Ishikawa (cell line): ENCODE data around the gene NAA20.

Source experiments
- CEBPB ChIP-seq: IDR thresholded peaks from 2 replicates; pipeline ENCODE4 v1.6.1; 2012
- CREB1 ChIP-seq: IDR thresholded peaks from 2 replicates; pipeline ENCODE4 v1.6.1; 2012; ENCODE audit warnings: low read depth
- EGR1 ChIP-seq: IDR thresholded peaks from 2 replicates; pipeline ENCODE4 v1.6.1; 2012
- EP300 ChIP-seq: IDR thresholded peaks from 2 replicates; pipeline ENCODE4 v1.6.1; 2012; ENCODE audit warnings: borderline replicate concordance
- FOXM1 ChIP-seq: IDR thresholded peaks from 2 replicates; pipeline ENCODE4 v1.6.1; 2012; ENCODE audit warnings: low read depth, borderline replicate concordance
- MAX ChIP-seq: IDR thresholded peaks from 2 replicates; pipeline ENCODE4 v1.6.1; 2012
- NFIC ChIP-seq: IDR thresholded peaks from 2 replicates; pipeline ENCODE4 v1.6.1; 2012
- RAD21 ChIP-seq: IDR thresholded peaks from 2 replicates; pipeline ENCODE4 v1.6.1; 2012; ENCODE audit warnings: low read depth
- REST ChIP-seq: IDR thresholded peaks from 2 replicates; pipeline ENCODE4 v1.6.1; 2012; ENCODE audit warnings: low read depth, mild to moderate bottlenecking
- TAF1 ChIP-seq: IDR thresholded peaks from 2 replicates; pipeline ENCODE4 v1.6.1; 2012; ENCODE audit warnings: low read depth, mild to moderate bottlenecking
- TCF12 ChIP-seq: IDR thresholded peaks from 2 replicates; pipeline ENCODE4 v1.6.1; 2012; ENCODE audit warnings: low read depth
- TEAD4 ChIP-seq: IDR thresholded peaks from 2 replicates; pipeline ENCODE4 v1.6.1; 2012
- USF1 ChIP-seq: IDR thresholded peaks from 2 replicates; pipeline ENCODE4 v1.6.1; 2012
- YY1 ChIP-seq: IDR thresholded peaks from 2 replicates; pipeline ENCODE4 v1.6.1; 2012; ENCODE audit warnings: low read depth
- ZBTB7A ChIP-seq: IDR thresholded peaks from 2 replicates; pipeline ENCODE4 v1.6.1; 2012; ENCODE audit warnings: low read depth

The NAA20 gene

GRCh38 chr20:20003031-20003954 lies 13.9 kb upstream of the NAA20 start:
- TF ChIP-seq TEAD4 (no peak), TAF1 (no peak), EP300 (no peak), REST (no peak), YY1 (no peak), NFIC (no peak), FOXM1 (no peak), EGR1 (no peak), RAD21 (no peak), ZBTB7A (no peak)

- no peak for TF ChIP-seq MAX
- TF ChIP-seq RAD21: no peak
- no peak for TF ChIP-seq TAF1
- TF ChIP-seq REST: no peak
- no peak for TF ChIP-seq EGR1
- TF ChIP-seq FOXM1: no peak
- TF ChIP-seq TCF12: no peak
- no peak for TF ChIP-seq CEBPB
- TF ChIP-seq NFIC: no peak
- TF ChIP-seq YY1: no peak
- TF ChIP-seq TEAD4: no peak
Measured at GRCh38 chr20:20005342-20005741, 11.8 kb upstream of the NAA20 start.

GRCh38 chr20:20009784-20010253 lies 7.3 kb upstream of the NAA20 start:
- TF ChIP-seq REST: no peak
- TF ChIP-seq TAF1: no peak
- TF ChIP-seq TEAD4: no peak
- no peak for TF ChIP-seq CEBPB
- no peak for TF ChIP-seq FOXM1
- no peak for TF ChIP-seq USF1
- TF ChIP-seq YY1: no peak
- TF ChIP-seq MAX: no peak
- TF ChIP-seq EGR1: no peak
- TF ChIP-seq TCF12: no peak
- no peak for TF ChIP-seq CREB1
- TF ChIP-seq ZBTB7A: no peak
- no peak for TF ChIP-seq EP300
- no peak for TF ChIP-seq RAD21
- no peak for TF ChIP-seq NFIC

- TF ChIP-seq RAD21 (no peak), YY1 (no peak), USF1 (no peak), REST (no peak), FOXM1 (no peak), MAX (no peak), EGR1 (no peak), TAF1 (no peak), CREB1 (no peak), ZBTB7A (no peak), CEBPB (no peak), NFIC (no peak), TEAD4 (no peak), TCF12 (no peak), EP300 (no peak)
Measured at GRCh38 chr20:20010639-20011500, 6.3 kb upstream of the NAA20 start.
